ENCODE measurements around the gene GCGR. TPM values are rescaled to one million over a fixed set of nuclear protein-coding genes. Genes with fewer than 3 reads are reported as not detected.

The GCGR gene
- total RNA-seq (2014; rRNA removed; shearing (Covaris generic)), result not detected in 2 replicates
- not detected in 2 replicates for total RNA-seq (2022)
- Bru-seq, nascent RNA, result not detected
- percentile 10 among the genes with signal in this experiment for BruChase-seq, experiment 1, labeled RNA remaining after a 6-hour chase
- BruChase-seq, experiment 2, labeled RNA remaining after a 2-hour chase, result not detected
- long read RNA-seq, result 0 reads

DNA sequence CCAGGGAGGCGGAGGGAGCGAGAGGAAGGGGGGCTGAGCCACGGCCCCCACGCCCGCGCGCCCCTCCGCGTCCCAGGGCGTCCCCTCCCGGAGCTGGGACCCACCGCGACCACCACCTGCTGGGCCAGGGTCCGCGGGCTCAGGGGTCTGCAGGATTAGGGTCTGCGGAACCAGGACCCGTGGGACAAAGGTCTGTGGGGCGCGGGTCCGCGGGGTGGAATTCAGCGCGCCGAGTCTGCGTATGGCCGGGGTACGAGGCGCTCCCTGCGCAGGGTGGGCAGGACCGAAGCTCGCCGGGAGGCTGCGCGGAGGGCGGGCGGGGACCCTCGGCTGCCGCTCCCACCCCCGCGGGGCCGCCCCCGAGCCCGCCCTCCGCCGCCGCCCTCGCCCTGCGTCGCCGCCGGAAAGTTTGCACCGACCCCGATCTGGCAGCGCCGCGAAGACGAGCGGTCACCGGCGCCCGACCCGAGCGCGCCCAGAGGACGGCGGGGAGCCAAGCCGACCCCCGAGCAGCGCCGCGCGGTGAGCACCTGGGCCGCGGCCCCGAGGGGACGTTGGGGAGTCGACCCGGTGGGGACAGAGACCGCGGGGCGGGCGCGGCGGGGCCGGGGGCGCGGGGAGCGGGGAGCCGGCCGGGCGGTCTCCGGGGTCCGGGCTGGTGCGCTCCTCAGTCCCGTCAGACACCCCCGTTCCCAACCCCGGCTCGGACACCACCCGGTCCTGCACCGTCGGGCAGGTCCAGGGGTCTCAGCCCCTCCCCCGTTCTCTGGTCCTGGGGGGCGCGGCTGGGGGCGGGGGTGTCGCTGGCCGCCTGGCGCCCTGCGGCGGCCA lies at the start of gene GCGR:
TSS of gene GCGR (plus strand) at position 423 of the 831 bp plus-strand sequence. CDS start 4,869 bp downstream, outside the sequence.
- Histone ChIP-seq H3K9me2 (ENCODE audit: insufficient read depth, low read length) (no peaks in the 10 kb centered on the region), H3K79me2 (ENCODE audit: insufficient read depth, low read depth, low read length) (no peaks in the 10 kb centered on the region), H3K36me3 (ENCODE audit: insufficient read depth, low read length) (no peaks in the 10 kb centered on the region), H4K20me1 (ENCODE audit: insufficient read depth, low read length) (no peaks in the 10 kb centered on the region), H3K27ac (ENCODE audit: low read depth, low read length, poor library complexity, severe bottlenecking) (no peak within 1 kb of the TSS), H3K9me3 (ENCODE audit: low read length) (no peaks in the 10 kb centered on the region), H3K4me3 (ENCODE audit: low read depth, low read length, poor library complexity, severe bottlenecking) (no peak within 1 kb of the TSS), H3K4me2 (ENCODE audit: low read length) (no peak within 1 kb of the TSS), H3K4me1 (ENCODE audit: insufficient read depth, low read length, poor library complexity, severe bottlenecking) (no peaks in the 10 kb centered on the region), H2AFZ (ENCODE audit: low read length) (no peak within 1 kb of the TSS)
- intact Hi-C loops (cut with micrococcal nuclease; ENCODE audit: unreplicated experiment), result no loop called here
- DNase-seq (ENCODE audit: low spot score), result no peak
- BruUV-seq (replicated peaks), result no TSS peak
- POLR2A ChIA-PET, result no interaction called here
- CTCF ChIA-PET (ENCODE audit: unreplicated experiment), result no interaction called here
- TF ChIP-seq, protein P1, sequence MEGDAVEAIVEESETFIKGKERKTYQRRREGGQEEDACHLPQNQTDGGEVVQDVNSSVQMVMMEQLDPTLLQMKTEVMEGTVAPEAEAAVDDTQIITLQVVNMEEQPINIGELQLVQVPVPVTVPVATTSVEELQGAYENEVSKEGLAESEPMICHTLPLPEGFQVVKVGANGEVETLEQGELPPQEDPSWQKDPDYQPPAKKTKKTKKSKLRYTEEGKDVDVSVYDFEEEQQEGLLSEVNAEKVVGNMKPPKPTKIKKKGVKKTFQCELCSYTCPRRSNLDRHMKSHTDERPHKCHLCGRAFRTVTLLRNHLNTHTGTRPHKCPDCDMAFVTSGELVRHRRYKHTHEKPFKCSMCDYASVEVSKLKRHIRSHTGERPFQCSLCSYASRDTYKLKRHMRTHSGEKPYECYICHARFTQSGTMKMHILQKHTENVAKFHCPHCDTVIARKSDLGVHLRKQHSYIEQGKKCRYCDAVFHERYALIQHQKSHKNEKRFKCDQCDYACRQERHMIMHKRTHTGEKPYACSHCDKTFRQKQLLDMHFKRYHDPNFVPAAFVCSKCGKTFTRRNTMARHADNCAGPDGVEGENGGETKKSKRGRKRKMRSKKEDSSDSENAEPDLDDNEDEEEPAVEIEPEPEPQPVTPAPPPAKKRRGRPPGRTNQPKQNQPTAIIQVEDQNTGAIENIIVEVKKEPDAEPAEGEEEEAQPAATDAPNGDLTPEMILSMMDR (conservative IDR thresholded peaks at IDR 0.05; ENCODE audit: low read length), result no peak
- TF ChIP-seq EZH2phosphoT487 (IDR thresholded peaks at IDR 0.05; ENCODE audit: borderline replicate concordance, low read depth, low read length), result no peak

DNA sequence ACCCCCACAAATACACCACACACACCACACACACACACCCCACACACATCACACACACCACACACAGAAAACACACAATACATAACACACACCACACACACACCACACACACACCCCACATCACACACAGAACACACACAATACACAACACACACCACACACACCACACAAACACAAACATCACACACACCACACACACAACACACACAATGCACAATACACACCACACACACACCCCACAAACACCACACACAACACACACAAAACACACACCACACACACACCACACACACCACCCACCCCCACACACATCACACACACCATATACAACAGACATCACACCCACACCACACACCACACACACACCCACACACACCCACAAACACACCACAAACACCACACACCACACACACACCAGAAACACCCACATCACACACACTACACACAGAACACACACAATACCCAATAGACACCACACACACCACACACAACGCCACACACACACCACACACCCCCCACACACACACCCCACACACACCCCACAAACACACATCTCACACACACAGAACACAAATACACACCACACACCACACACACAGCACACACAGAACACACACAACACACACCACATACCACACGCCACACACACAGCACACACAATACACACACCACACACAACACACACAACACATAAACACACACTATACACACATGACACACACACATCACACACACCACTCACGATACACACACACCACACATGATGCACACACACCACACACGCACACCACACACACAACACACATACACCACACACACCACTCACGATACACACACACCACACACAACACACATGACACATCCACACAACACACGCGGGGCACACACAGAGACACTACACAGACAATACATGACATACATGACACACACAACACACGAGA lies 11.0 kb upstream of the GCGR start:
- Histone ChIP-seq H2AFZ (ENCODE audit: low read length) (no peak overlapping the region), H3K9me3 (ENCODE audit: low read length) (0 out of 2 replicates have a peak, but pooled peaks cover 7% of the 10 kb centered on the region), H3K9me2 (ENCODE audit: insufficient read depth, low read length) (no peaks in the 10 kb centered on the region), H3K4me1 (ENCODE audit: insufficient read depth, low read length, poor library complexity, severe bottlenecking) (no peaks in the 10 kb centered on the region), H4K20me1 (ENCODE audit: insufficient read depth, low read length) (no peaks in the 10 kb centered on the region), H3K27ac (ENCODE audit: low read depth, low read length, poor library complexity, severe bottlenecking) (no peak overlapping the region), H3K36me3 (ENCODE audit: insufficient read depth, low read length) (no peaks in the 10 kb centered on the region), H3K4me2 (ENCODE audit: low read length) (no peak overlapping the region), H3K79me2 (ENCODE audit: insufficient read depth, low read depth, low read length) (no peaks in the 10 kb centered on the region), H3K4me3 (ENCODE audit: low read depth, low read length, poor library complexity, severe bottlenecking) (no peak overlapping the region)
- no TSS peak for BruUV-seq (replicated peaks)
- CTCF ChIA-PET (ENCODE audit: unreplicated experiment), result no interaction called here
- intact Hi-C loops (cut with micrococcal nuclease; ENCODE audit: unreplicated experiment), result no loop called here
- TF ChIP-seq EZH2phosphoT487 (IDR thresholded peaks at IDR 0.05; ENCODE audit: borderline replicate concordance, low read depth, low read length), result no peak
- TF ChIP-seq, protein P1 (conservative IDR thresholded peaks at IDR 0.05; ENCODE audit: low read length), result no peak
- no peak for DNase-seq (ENCODE audit: low spot score)
- POLR2A ChIA-PET, result no interaction called here

All from OCI-LY7 (cell line).